HG03565 (cell line): ENCODE results near the gene TAF9.
"Not testable (repeated sequence)": the region's sequence is repeated elsewhere in the genome, so short reads cannot be mapped to it uniquely, and the experiment has no call there.

Experiments used
- ATAC-seq: cut with Tn5 transposase; IDR thresholded peaks from one replicate; pipeline ENCODE4 v1.9.1; 2021; ENCODE audit warnings: mild to moderate bottlenecking, moderate library complexity; ENCODE audit not compliant: unreplicated experiment

TAF9 gene

DNA sequence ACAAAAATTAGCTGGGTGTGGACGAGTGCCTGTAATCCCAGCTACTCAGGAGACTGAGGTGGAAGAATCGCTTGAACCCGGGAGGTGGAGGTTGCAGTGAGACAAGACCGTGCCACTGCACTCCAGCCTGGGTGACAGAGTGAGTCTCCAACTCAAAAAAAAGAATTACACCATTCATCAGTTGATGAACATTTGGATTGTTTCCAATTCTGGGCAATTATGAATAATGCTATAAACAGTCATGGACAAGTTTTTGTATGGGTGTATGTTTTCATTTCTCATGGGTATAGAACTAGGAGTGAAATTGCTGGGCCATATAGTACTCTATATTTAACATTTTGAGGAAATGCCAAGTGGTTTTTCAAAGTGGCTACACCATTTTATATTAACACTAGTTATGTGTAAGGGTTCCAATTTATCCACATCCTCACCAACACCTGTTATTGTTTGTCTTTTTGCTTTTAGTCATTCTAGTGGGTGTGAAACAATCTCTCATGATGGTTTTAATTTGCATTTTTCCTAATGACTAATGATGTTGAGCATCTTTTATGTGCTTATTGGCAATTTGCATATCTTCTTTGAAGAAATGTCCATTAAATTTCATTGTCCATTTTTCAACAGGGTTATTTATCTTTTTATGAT lies 27.7 kb downstream of the TAF9 start:
- no peak for ATAC-seq

DNA sequence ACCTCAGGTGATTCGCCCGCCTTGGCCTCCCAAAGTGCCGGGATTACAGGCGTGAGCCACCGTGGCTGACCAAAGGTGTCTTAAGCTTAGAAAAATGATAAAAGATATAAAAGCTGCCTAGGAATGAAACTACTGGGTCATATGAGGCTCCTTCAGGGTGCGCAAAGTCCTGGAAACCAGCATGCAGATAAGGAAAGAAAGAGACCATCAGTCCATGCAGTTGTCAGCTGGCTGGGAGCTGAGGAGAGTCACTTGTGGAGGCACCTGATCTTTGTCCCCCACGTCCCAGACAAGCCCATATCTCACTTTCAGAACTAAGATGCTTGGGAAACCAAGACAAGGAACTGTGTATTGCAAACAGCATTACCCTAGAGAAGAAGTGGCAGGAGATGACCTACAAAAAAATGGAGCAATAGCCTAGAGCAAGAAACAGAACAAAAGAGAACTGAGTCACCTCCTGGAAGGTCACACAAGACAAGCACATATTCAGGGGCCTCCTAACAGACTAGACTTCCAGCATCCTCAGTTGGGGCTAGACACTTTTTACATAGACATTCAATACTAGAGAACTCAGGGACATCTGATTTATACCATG lies 33.9 kb downstream of the TAF9 start:
- ATAC-seq, result no peak

DNA sequence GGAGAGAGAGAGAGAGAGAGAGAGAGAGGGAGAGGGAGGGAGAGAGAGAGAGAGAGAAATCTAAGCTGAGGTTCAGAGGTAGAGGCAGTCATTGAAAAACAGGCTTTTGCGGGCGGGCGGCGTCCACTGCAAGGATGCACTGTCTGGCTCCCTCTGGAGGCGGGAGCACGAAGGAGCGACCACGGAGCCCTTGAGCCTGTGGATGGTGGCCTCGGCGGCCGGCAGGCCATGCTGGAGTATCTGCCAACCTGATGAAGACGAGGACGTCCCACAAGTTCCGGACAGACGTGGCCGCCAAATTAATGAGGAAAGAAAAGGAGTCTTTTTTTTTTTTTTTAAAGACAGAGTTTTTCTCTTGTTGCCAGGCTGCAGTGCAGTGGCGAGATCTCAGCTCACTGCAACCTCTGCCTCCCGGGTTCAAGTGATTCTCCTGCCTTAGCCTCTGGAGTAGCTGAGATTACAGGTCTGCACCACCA lies 34.5 kb downstream of the TAF9 start:
- no peak for ATAC-seq

DNA sequence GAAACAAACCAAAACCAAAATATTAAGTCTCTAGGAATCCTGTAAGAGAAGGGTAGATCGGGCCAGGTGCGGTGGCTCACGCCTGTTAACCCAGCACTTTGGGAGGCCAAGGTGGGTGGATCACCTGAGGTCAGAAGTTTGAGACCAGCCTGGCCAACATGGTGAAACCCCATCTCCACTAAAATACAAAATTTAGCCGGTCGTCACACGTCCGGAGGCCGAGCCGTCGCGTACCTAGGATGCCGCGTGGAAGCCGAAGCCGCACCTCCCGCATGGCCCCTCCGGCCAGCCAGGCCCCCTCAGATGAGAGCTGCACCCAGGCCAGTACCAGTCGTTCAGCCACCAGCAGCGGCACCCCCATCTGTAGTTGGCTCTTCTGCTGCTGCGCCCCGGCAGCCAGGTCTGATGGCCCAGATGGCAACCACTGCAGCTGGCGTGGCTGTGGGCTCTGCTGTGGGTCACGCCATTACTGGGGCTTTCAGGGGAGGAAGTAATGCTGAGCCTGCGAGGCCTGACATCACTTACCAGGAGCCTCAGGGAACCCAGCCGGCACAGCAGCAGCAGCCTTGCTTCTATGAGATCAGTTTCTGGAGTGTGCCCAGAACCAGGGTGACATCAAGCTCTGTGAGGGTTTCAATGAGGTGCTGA lies 35.5 kb downstream of the TAF9 start:
- not testable (repeated sequence) for ATAC-seq

DNA sequence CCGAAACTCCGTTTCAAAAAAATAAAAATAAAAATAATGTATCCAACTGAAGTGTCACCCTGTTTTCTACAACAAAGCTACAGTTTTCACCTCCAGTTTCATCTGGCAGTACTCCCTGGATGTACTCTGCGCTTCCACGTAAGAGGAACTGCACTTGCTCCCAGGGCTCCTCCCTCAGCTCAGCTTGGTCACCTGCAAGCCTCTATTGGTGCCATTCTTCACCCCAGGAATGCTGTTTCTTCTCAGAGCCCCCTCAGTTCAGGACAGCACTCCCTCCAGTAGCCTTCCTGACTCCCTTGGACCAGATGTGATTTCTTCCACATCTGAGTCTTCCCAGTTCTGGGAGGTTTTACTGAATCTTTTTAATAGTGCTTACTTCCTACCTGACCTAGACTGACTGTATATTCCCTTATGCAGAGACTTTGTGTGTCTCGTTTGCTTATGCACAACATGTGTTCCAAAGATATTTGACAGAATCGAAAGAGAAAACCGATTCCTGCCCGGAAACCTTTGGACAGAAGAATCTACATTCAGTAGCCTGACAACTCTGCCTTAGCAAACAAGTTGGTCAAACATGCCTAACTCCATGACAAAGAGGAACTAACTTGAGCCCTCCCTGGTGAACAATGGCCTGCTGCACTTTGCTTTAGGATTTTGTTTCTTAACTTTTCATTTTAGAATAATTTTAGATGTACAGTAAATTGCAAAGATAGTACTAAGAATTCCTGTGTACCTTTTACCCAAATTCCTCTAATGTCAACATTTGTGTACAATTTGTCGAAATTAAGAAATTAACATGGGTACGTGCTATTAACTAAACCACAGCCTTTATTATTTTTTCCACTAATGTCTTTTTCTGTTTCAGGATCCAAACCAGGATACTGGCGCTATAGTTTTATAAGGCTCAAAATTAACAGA lies 37.5 kb downstream of the TAF9 start:
- ATAC-seq, result no peak

DNA sequence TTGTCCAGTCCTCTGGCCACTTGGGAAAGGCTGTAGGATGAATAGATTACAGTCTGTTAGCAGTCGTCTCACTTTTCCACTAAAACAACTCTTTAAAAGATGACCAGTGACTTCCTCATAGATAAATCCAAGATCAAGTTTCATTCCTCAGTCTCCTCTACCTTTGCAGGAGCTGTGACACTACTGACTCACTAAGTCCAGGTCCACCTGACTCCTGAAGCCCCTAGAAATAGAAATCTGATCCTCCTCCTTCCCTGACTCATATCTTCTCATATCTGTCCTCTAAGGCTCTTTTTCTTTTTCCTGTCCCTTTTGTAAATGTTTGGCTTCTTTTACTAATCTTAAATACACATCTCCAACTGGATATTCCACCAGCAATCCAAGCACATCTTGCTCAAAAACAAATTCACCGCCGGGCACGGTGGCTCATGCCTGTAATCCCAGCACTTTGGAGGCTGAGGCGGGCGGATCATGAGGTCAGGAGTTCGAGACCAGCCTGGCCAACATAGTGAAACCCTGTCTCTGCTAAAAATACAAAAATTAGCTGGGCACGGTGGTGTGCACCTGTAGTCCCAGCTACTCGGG lies 39.3 kb downstream of the TAF9 start:
- ATAC-seq, result no peak

DNA sequence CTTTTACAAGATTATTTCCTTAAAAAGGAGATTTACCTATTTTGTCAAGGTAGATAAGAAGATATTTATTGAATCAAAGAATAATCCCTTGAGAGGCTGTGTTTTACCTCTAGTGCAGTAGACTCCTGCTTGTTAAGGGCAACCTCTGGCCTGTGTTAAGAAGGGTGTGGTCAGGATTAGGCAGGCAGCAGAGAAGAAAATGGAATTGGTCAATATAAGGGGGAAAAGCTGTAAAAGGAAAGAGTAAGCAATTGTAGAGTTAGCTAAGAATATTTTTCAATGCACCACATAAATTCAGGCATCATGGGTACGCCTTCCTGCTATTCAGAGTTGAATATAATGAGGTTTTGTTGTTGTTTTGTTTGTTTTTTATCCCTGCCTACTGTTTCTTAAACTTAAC lies 43.0 kb downstream of the TAF9 start:
- ATAC-seq, result no peak

DNA sequence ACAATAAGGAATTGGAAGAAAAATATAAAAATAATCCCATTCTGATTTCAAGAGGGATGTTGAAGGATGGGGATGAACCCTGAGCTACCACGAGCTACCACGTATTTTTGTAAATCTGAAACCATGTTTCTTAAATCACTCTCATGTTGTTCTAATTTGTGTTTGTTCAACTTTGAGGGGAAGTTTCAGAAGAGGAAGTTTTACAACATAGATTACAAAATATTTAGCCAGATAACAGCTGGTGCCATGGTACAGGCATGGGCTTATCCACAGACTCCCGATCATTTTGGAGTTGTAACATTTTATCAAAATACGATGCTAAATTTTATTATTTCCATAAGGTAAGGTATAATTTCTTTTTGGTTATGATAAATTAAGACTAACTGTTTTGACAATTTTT lies 51.9 kb downstream of the TAF9 start:
- ATAC-seq, result no peak

DNA sequence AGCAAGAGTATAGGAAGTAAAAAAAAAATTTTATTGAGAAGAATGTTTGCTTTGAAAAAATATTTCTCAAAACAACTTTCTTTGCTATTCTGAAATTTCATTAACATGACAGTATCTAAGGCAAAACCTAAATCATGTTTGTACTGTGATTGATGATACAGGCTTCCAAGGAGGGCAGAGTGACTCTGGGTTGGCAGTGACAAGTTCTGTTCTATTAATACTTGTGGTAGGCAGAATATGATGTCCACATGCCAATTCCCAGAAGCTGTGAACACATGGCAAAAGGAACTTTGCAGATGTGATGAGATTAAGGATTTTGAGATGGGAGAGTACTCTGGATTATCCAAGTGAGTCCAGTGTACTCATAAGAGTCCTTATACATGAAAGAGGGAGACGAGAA lies 53.3 kb downstream of the TAF9 start:
- no peak for ATAC-seq
